VCaP (cell line): ENCODE data around the gene KCNH8.

ENCODE experiments used
- H3K27ac ChIP-seq: fragments of 450-650 bp; 2 replicates; pipeline ENCODE4 v1.5.1; 2017
- TF ChIP-seq, protein P1 (sequence below): fragments of 450-650 bp; conservative IDR thresholded peaks from 2 replicates; pipeline ENCODE4 v1.5.1; 2017; ENCODE audit warnings: mild to moderate bottlenecking, moderate library complexity

KCNH8 gene

DNA sequence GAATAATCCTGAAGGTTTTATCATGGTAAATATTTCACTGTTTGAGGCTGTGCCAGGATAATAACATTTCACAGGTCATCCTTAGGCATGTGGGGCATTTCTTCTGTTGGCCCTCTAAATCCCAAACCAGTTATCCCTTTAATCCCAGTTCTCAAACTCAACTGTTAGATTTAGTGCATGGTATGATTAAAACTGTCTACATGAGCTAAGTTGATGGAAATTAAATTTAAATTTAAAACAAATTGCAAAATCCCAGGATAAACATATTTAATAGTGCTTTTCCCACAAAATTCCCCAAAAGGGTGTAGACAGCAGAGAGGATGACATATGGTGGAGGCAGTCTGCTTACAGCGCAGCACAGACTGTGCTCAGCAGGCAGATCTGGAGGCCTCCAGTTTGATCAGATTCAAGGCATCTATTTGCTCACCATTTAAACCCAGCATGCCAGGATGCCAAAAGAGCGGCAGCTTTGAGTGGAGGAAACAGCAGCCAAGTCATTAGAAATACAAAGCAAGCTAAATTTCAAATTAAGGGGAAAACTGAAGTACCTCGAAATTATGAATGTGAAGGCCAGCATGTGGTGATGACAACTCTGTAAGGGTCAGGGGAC is 325.8 kb downstream of the KCNH8 start:
- TF ChIP-seq, protein P1, sequence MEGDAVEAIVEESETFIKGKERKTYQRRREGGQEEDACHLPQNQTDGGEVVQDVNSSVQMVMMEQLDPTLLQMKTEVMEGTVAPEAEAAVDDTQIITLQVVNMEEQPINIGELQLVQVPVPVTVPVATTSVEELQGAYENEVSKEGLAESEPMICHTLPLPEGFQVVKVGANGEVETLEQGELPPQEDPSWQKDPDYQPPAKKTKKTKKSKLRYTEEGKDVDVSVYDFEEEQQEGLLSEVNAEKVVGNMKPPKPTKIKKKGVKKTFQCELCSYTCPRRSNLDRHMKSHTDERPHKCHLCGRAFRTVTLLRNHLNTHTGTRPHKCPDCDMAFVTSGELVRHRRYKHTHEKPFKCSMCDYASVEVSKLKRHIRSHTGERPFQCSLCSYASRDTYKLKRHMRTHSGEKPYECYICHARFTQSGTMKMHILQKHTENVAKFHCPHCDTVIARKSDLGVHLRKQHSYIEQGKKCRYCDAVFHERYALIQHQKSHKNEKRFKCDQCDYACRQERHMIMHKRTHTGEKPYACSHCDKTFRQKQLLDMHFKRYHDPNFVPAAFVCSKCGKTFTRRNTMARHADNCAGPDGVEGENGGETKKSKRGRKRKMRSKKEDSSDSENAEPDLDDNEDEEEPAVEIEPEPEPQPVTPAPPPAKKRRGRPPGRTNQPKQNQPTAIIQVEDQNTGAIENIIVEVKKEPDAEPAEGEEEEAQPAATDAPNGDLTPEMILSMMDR: no peak
- no peak overlapping the region for H3K27ac ChIP-seq

DNA sequence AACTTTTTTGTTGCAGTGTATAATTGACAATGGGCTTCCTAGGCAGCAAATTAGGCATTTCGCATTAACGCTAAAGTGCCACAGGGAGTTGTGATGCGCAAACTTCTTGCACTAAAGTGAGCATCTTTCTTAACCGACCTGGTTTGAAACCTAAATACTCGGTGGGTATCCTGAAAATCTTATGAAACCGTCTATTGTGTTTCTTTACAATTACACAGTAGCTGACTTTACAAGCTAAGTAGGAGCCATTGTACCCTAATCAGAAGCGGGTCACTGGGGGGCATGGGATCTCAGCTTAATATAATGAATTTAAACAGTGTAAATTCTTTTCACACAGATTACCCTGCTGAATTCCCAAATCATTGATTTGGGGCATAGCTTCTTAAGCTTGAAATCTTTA is 328.0 kb downstream of the KCNH8 start:
- TF ChIP-seq, protein P1: no peak
- no peak overlapping the region for H3K27ac ChIP-seq

DNA sequence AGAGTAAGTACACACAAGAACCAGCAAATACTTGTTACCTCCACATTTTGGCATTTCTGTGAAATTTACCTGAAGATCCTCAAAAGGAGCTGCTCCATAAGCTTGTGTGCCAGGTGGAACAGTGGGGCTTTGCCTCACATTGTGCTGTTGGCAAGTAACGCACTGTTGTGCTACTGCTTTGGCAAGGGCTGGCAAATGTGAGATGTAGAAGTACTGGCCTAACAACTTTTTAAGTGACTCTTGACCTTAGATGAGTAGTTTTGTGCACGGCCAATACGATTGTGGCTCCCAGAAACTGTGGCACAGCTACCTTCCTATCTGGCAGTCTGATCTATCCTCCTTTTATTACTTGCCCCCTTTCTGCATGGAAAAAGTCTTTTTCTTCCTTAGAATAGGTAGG is 337.0 kb downstream of the KCNH8 start:
- H3K27ac ChIP-seq: peak overlapping the region; percentile 31
- TF ChIP-seq, protein P1: no peak

DNA sequence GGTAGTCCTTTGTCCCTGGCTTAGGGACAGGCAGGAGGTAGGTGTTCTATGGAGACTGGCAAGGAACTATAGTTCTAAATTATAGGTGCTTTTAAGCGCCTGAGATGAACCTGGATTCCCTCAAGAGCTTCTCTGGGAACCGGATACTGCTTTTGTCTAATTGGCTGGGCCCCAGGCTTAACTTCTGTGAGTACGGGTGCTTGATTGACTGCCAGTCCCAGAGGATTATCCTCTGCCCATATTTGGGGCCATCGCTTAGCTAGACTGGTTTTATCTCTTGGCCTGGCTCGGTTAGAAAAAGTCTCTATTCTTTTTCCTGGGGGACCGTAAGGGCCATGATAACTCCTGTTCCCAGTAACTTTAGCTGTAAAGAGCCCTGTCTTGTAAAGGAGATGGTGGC is 339.1 kb downstream of the KCNH8 start:
- H3K27ac ChIP-seq: no peak overlapping the region
- TF ChIP-seq, protein P1: no peak

DNA sequence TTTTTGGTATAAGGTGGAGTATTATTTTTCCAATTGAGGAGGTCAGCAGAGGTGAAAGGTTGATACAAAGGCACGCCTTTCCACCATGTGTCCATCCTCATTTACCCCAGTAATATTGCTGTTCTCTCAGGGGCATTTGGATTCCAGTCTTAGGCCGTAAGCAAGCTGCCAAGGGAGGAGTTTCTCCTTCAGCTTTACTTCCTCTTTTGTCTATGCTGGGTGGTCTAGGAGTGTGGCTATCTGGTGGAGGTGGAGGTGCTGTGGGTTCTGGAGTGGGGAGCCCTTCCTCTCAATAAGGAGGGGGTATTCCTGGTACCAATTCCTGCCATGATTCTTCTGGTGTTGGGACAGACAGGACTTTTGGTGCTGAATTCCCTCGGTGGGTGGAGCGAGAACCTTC is 340.6 kb downstream of the KCNH8 start:
- no peak overlapping the region for H3K27ac ChIP-seq
- TF ChIP-seq, protein P1: no peak

DNA sequence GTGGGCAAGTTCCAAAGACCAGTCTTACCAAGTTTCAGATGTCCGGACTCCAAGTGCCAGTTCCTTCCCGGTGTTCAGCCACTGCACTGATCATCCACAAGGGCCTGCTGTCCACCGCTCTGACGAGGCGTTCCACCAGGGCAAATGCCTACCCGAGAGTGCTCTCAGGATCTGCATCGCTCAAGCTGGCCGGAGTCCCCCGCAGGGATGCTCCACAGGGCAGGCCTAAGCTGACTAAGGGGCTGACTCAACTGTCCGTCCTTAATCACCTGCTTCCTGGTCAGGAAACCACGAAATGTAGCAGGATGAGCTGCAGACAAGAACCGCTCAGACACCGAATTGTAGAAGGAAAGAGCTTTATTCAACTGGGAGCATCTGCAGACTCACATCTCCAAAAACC is 341.6 kb downstream of the KCNH8 start:
- H3K27ac ChIP-seq: no peak overlapping the region
- TF ChIP-seq, protein P1: no peak

DNA sequence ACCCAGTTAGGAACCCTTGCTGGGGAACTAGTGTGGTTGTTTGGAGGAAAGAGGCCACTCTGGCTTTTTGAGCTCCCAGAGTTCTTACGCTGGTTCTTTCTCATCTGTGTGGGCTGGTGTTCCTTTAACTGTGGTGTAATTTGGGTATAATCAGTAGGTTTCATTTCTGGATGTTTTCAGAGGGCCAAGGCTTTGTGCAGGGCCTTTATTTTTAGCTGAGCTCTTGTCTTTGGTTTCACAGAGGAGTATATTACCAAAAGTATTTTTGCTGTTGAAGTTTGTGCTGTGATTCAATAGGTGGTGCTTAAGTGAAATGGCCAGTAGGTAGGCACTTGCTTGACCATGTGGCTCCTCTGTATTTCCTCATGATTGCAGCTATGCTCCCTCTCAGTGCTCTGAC is 357.9 kb downstream of the KCNH8 start:
- TF ChIP-seq, protein P1: no peak
- H3K27ac ChIP-seq: no peak overlapping the region
